Measurements from ENCODE around the gene KRT40. TPM values are rescaled to one million over a fixed set of nuclear protein-coding genes. Genes with fewer than 3 reads are reported as not detected.

KRT40 gene
- total RNA-seq, 1 experiment from 2014 or later = not detected

DNA sequence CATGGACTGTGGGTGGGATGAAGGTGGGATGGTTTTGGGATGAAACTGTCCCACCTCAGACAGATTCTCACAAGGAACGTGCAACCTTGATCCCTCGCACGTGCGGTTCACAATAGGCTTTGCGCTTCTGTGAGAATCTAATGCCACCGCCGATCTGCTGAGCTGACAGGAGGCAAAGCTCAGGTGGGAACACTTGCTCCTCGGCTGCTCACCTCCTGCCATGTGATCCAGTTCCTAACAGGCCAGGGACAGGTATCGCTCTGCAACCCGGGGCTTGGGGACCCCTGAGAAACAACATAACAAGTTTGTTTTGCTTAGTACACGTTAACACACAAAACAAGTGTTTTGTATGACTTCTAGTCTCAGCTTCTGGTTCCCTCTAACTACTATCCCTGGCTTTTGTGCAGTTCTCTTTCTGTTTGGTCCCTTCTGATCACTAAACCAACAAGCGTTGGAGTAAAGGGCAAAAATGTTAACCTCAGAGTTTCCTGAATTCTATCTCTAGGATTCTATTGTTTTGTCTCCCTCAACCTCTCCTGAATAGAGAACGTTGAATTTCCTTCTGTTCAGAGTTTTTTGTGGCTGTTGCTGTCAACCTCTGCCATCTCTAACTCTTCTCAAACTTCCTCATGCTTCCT lies 32.6 kb upstream of the KRT40 start:
- ChIA-PET RAD21 (ENCODE audit: low non-redundant PET in 1 of 2, low total read pairs in 2 of 2, uncharacterized antibody in 2 of 2, unreplicated experiment in 2 of 2) (no interaction called here), POLR2A (no interaction called here), CTCF (no interaction called here)
- no peak overlapping the region for H3K27ac ChIP-seq (ENCODE audit: low read depth, low read length)
- BruUV-seq (replicated peaks) = no TSS peak
- ATAC-seq = no peak
- no peak for DNase-seq (ENCODE audit: low read depth, low spot score)
- H3K4me3 ChIP-seq (replicated peaks in 1 of 2; ENCODE audit: low read depth in 1 of 2, low read length in 2 of 2) = no peak overlapping the region
- intact Hi-C loops (cut with micrococcal nuclease) = no loop called here
- no peaks in the 10 kb centered on the region for H4K20me1 ChIP-seq (ENCODE audit: insufficient read depth)
- H3K36me3 ChIP-seq (ENCODE audit: control insufficient read depth in 1 of 2, insufficient read depth in 2 of 2, low read length in 2 of 2) = no peaks in the 10 kb centered on the region
- TF ChIP-seq RAD21 (IDR thresholded peaks at IDR 0.05; ENCODE audit: low read depth) (no peak), POLR2AphosphoS5 (IDR thresholded peaks at IDR 0.05; ENCODE audit: low read depth, low read length) (no peak), CBX3 (IDR thresholded peaks at IDR 0.05; ENCODE audit: low read depth) (no peak), TCF7L2 (IDR thresholded peaks at IDR 0.05; ENCODE audit: borderline replicate concordance, extremely low read depth, insufficient read depth, insufficient read length) (no peak), ZNF274 (IDR thresholded peaks at IDR 0.05; ENCODE audit: low read depth, low read length) (no peak), SIN3A (IDR thresholded peaks at IDR 0.05; ENCODE audit: low read depth) (no peak), ELF1 (IDR thresholded peaks at IDR 0.05; ENCODE audit: borderline replicate concordance, low read depth) (no peak), EGR1 (IDR thresholded peaks at IDR 0.05; ENCODE audit: low read depth) (no peak), SRF (IDR thresholded peaks at IDR 0.05; ENCODE audit: low read depth) (no peak), JUND (IDR thresholded peaks at IDR 0.05) (no peak), SP1 (IDR thresholded peaks at IDR 0.05; ENCODE audit: low read depth) (no peak), ZFX (IDR thresholded peaks at IDR 0.05) (no peak), EZH2phosphoT487 (IDR thresholded peaks at IDR 0.05; ENCODE audit: borderline replicate concordance) (no peak), FOSL1 (IDR thresholded peaks at IDR 0.05; ENCODE audit: low read depth) (no peak), EZH2 (IDR thresholded peaks at IDR 0.05) (no peak), YY1 (IDR thresholded peaks at IDR 0.05; ENCODE audit: extremely low read depth, insufficient replicate concordance, low read depth, low read length) (no peak)
- TF ChIP-seq, protein P1, sequence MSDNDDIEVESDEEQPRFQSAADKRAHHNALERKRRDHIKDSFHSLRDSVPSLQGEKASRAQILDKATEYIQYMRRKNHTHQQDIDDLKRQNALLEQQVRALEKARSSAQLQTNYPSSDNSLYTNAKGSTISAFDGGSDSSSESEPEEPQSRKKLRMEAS (IDR thresholded peaks at IDR 0.05) = no peak
- TF ChIP-seq, protein P2, sequence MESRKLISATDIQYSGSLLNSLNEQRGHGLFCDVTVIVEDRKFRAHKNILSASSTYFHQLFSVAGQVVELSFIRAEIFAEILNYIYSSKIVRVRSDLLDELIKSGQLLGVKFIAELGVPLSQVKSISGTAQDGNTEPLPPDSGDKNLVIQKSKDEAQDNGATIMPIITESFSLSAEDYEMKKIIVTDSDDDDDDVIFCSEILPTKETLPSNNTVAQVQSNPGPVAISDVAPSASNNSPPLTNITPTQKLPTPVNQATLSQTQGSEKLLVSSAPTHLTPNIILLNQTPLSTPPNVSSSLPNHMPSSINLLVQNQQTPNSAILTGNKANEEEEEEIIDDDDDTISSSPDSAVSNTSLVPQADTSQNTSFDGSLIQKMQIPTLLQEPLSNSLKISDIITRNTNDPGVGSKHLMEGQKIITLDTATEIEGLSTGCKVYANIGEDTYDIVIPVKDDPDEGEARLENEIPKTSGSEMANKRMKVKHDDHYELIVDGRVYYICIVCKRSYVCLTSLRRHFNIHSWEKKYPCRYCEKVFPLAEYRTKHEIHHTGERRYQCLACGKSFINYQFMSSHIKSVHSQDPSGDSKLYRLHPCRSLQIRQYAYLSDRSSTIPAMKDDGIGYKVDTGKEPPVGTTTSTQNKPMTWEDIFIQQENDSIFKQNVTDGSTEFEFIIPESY (IDR thresholded peaks at IDR 0.05; ENCODE audit: extremely low read depth, insufficient replicate concordance, low read length) = no peak
- TF ChIP-seq, protein P3, sequence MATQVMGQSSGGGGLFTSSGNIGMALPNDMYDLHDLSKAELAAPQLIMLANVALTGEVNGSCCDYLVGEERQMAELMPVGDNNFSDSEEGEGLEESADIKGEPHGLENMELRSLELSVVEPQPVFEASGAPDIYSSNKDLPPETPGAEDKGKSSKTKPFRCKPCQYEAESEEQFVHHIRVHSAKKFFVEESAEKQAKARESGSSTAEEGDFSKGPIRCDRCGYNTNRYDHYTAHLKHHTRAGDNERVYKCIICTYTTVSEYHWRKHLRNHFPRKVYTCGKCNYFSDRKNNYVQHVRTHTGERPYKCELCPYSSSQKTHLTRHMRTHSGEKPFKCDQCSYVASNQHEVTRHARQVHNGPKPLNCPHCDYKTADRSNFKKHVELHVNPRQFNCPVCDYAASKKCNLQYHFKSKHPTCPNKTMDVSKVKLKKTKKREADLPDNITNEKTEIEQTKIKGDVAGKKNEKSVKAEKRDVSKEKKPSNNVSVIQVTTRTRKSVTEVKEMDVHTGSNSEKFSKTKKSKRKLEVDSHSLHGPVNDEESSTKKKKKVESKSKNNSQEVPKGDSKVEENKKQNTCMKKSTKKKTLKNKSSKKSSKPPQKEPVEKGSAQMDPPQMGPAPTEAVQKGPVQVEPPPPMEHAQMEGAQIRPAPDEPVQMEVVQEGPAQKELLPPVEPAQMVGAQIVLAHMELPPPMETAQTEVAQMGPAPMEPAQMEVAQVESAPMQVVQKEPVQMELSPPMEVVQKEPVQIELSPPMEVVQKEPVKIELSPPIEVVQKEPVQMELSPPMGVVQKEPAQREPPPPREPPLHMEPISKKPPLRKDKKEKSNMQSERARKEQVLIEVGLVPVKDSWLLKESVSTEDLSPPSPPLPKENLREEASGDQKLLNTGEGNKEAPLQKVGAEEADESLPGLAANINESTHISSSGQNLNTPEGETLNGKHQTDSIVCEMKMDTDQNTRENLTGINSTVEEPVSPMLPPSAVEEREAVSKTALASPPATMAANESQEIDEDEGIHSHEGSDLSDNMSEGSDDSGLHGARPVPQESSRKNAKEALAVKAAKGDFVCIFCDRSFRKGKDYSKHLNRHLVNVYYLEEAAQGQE (IDR thresholded peaks at IDR 0.05; ENCODE audit: low read depth) = no peak
- no peaks in the 10 kb centered on the region for H3K4me1 ChIP-seq (ENCODE audit: control insufficient read depth in 1 of 2, insufficient read depth in 2 of 2, low read length in 2 of 2)
- no peaks in the 10 kb centered on the region for H3K27me3 ChIP-seq (ENCODE audit: insufficient read depth, low read length)
- no peak overlapping the region for H3K4me2 ChIP-seq (ENCODE audit: low read length)
- no peak overlapping the region for H3K9ac ChIP-seq (ENCODE audit: low read length)
- no peaks in the 10 kb centered on the region for H3K79me2 ChIP-seq (ENCODE audit: insufficient read depth, low read length)
- peak overlapping the region; percentile 31 for H2AFZ ChIP-seq (ENCODE audit: low read depth, low read length, poor library complexity, severe bottlenecking)
- H3K9me3 ChIP-seq (ENCODE audit: control insufficient read depth in 1 of 2, insufficient read depth in 1 of 2, low read depth in 1 of 2, low read length in 2 of 2) = no peaks in the 10 kb centered on the region
- no peaks in the 10 kb centered on the region for H3K9me2 ChIP-seq (ENCODE audit: insufficient read depth)

Measured in HCT116 (cell line).